IMR-90 (cell line): Measurements from ENCODE around the gene DIPK1B.

Source experiments
- BHLHE40 ChIP-seq: fragments of 150-350 bp; IDR thresholded peaks from 2 replicates; pipeline ENCODE4 v1.6.1; 2016; ENCODE audit warnings: mild to moderate bottlenecking, low read depth, low read length
- CEBPB ChIP-seq: IDR thresholded peaks from 2 replicates; pipeline ENCODE4 v1.6.1; 2012; ENCODE audit warnings: low read depth, low read length, improper control_type of control experiment
- CHD1 ChIP-seq: IDR thresholded peaks from 2 replicates; pipeline ENCODE4 v1.6.1; 2012; ENCODE audit warnings: low read depth, low read length, improper control_type of control experiment
- FOS ChIP-seq: fragments of 150-350 bp; IDR thresholded peaks from 2 replicates; pipeline ENCODE4 v1.6.1; 2016; ENCODE audit warnings: low read depth, low read length
- MAFK ChIP-seq: IDR thresholded peaks from 2 replicates; pipeline ENCODE4 v1.6.1; 2012; ENCODE audit warnings: low read depth, low read length, improper control_type of control experiment
- MXI1 ChIP-seq: IDR thresholded peaks from 2 replicates; pipeline ENCODE4 v1.6.1; 2012; ENCODE audit warnings: low read depth, mild to moderate bottlenecking, low read length, moderate library complexity, borderline replicate concordance
- NFE2L2 ChIP-seq: fragments of 150-350 bp; IDR thresholded peaks from 2 replicates; pipeline ENCODE4 v1.6.1; 2016; ENCODE audit warnings: low read depth, mild to moderate bottlenecking, low read length
- POLR2A ChIP-seq: IDR thresholded peaks from 2 replicates; pipeline ENCODE4 v1.6.1; 2012; ENCODE audit warnings: mild to moderate bottlenecking, low read depth, low read length
- RCOR1 ChIP-seq: IDR thresholded peaks from 2 replicates; pipeline ENCODE4 v1.6.1; 2012; ENCODE audit warnings: mild to moderate bottlenecking, low read length, improper control_type of control experiment; ENCODE audit not compliant: insufficient replicate concordance
- RFX5 ChIP-seq: IDR thresholded peaks from 2 replicates; pipeline ENCODE4 v1.8.0; 2012; ENCODE audit warnings: low read depth, mild to moderate bottlenecking, low read length, moderate library complexity
- SMC3 ChIP-seq: fragments of 150-350 bp; IDR thresholded peaks from 2 replicates; pipeline ENCODE4 v1.6.1; 2016; ENCODE audit warnings: low read depth, mild to moderate bottlenecking, antibody characterized with exemption, low read length, moderate library complexity
- USF2 ChIP-seq: fragments of 150-350 bp; IDR thresholded peaks from 2 replicates; pipeline ENCODE4 v1.6.1; 2017; ENCODE audit warnings: mild to moderate bottlenecking, antibody characterized with exemption, low read length, low read depth
- TF ChIP-seq, protein P1 (sequence below): conservative IDR thresholded peaks from 2 replicates; pipeline ENCODE4 v1.5.1; 2012; ENCODE audit warnings: mild to moderate bottlenecking, low read depth, low read length, improper control_type of control experiment
- TF ChIP-seq, protein P2 (sequence below): fragments of 150-350 bp; IDR thresholded peaks from 2 replicates; pipeline ENCODE4 v1.6.1; 2016; ENCODE audit warnings: low read depth, mild to moderate bottlenecking, low read length, moderate library complexity, borderline replicate concordance

- TF ChIP-seq, protein P1, sequence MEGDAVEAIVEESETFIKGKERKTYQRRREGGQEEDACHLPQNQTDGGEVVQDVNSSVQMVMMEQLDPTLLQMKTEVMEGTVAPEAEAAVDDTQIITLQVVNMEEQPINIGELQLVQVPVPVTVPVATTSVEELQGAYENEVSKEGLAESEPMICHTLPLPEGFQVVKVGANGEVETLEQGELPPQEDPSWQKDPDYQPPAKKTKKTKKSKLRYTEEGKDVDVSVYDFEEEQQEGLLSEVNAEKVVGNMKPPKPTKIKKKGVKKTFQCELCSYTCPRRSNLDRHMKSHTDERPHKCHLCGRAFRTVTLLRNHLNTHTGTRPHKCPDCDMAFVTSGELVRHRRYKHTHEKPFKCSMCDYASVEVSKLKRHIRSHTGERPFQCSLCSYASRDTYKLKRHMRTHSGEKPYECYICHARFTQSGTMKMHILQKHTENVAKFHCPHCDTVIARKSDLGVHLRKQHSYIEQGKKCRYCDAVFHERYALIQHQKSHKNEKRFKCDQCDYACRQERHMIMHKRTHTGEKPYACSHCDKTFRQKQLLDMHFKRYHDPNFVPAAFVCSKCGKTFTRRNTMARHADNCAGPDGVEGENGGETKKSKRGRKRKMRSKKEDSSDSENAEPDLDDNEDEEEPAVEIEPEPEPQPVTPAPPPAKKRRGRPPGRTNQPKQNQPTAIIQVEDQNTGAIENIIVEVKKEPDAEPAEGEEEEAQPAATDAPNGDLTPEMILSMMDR = no peak
- TF ChIP-seq MAFK (no peak), CEBPB (no peak), POLR2A (no peak), SMC3 (no peak), USF2 (no peak), RCOR1 (no peak), MXI1 (no peak), FOS (no peak), CHD1 (no peak), NFE2L2 (no peak), BHLHE40 (no peak), RFX5 (no peak)
- TF ChIP-seq, protein P2, sequence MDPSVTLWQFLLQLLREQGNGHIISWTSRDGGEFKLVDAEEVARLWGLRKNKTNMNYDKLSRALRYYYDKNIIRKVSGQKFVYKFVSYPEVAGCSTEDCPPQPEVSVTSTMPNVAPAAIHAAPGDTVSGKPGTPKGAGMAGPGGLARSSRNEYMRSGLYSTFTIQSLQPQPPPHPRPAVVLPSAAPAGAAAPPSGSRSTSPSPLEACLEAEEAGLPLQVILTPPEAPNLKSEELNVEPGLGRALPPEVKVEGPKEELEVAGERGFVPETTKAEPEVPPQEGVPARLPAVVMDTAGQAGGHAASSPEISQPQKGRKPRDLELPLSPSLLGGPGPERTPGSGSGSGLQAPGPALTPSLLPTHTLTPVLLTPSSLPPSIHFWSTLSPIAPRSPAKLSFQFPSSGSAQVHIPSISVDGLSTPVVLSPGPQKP = no peak
Measured at GRCh38 chr9:136662656-136663581, 49.5 kb upstream of the DIPK1B start, which contains the start of gene EGFL7.
